Thoracic aorta (tissue), 2 donors: Measurements from ENCODE around the gene YTHDC2. TPM values are rescaled to one million over a fixed set of nuclear protein-coding genes. Genes with fewer than 3 reads are reported as not detected.

ENCODE experiments used
- ATAC-seq: fragments of 150-250 bp; one replicate; pipeline ENCODE4 v1.8.0; 2017; ENCODE audit warnings: low read depth; ENCODE audit not compliant: insufficient number of reproducible peaks, low FRiP score
- DNase-seq: peaks from one replicate; pipeline ENCODE4 v3.0.0-alpha.2; 2020; ENCODE audit warnings: low spot score
- H3K27ac ChIP-seq, 2 donors: fragments of 200-600 bp; sonication (generic); 1 replicate in 1 of 2; 2 replicates in 1 of 2; pipeline ENCODE4 v1.5.1; 2016; ENCODE audit warnings: mild to moderate bottlenecking in 2 of 2, moderate library complexity in 2 of 2
- H3K27me3 ChIP-seq: fragments of 200-600 bp; sonication (generic); replicated peaks from 2 replicates; pipeline ENCODE4 v1.6.0; 2016; ENCODE audit warnings: mild to moderate bottlenecking; ENCODE audit not compliant: insufficient read depth
- H3K36me3 ChIP-seq: fragments of 200-600 bp; sonication (generic); one replicate; pipeline ENCODE4 v1.5.1; 2016
- H3K4me1 ChIP-seq, 2 donors: fragments of 200-600 bp; sonication (generic); 1 replicate in 1 of 2; 2 replicates in 1 of 2; pipeline versions ENCODE4 v1.5.1 to v1.6.0; 2016; ENCODE audit warnings: low read depth in 2 of 2, mild to moderate bottlenecking in 1 of 2; ENCODE audit not compliant: control insufficient read depth in 1 of 2
- H3K4me3 ChIP-seq: fragments of 200-600 bp; sonication (generic); 2 replicates; pipeline ENCODE4 v1.5.1; 2016; ENCODE audit warnings: mild to moderate bottlenecking
- H3K9me3 ChIP-seq: fragments of 200-600 bp; sonication (generic); 2 replicates; pipeline ENCODE4 v1.5.1; 2016
- total RNA-seq, 2 donors: library from RNA; depleted of rRNA; stranded (reverse); fragments of >200 nt; gene quantifications; one replicate each; pipeline versions ENCODE4 v1.1.0 to v1.2.3, GENCODE V29; 2016
- TF ChIP-seq, protein P1 (sequence below): fragments of 200-600 bp; sonication (generic); IDR thresholded peaks from one replicate; pipeline ENCODE4 v1.5.1; 2019; ENCODE audit warnings: antibody characterized with exemption

Gene YTHDC2
- total RNA-seq, 2 donors from 2014 or later: 30.3 to 38.9 TPM

DNA sequence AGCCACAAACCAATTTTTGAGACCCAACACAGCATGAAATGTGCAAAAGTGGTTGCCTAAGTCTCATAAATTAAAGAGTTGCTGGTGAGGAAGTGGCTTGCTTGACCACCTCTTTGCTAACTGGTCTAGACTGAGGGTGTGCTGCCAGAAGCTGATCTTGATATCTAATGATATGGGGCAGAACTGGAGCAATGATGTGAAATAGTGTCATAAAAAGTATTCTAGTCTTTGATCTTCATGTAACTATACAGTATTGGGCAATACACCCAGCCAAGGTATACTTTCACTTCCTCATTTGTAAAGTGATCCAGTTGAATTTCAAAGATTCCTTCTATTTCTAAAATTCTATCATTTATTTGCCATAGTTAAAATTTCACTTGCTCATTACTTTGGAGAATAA lies 5.9 kb upstream of the YTHDC2 start:
- Histone ChIP-seq H3K36me3 (no peaks in the 10 kb centered on the region), H3K4me1 (no peaks in the 10 kb centered on the region), H3K27ac (no peak overlapping the region), H3K4me3 (no peak overlapping the region), H3K9me3 (no peaks in the 10 kb centered on the region), H3K27me3 (no peaks in the 10 kb centered on the region)
- no peak for DNase-seq
- no peak for ATAC-seq
- TF ChIP-seq, protein P1, sequence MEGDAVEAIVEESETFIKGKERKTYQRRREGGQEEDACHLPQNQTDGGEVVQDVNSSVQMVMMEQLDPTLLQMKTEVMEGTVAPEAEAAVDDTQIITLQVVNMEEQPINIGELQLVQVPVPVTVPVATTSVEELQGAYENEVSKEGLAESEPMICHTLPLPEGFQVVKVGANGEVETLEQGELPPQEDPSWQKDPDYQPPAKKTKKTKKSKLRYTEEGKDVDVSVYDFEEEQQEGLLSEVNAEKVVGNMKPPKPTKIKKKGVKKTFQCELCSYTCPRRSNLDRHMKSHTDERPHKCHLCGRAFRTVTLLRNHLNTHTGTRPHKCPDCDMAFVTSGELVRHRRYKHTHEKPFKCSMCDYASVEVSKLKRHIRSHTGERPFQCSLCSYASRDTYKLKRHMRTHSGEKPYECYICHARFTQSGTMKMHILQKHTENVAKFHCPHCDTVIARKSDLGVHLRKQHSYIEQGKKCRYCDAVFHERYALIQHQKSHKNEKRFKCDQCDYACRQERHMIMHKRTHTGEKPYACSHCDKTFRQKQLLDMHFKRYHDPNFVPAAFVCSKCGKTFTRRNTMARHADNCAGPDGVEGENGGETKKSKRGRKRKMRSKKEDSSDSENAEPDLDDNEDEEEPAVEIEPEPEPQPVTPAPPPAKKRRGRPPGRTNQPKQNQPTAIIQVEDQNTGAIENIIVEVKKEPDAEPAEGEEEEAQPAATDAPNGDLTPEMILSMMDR: no peak

DNA sequence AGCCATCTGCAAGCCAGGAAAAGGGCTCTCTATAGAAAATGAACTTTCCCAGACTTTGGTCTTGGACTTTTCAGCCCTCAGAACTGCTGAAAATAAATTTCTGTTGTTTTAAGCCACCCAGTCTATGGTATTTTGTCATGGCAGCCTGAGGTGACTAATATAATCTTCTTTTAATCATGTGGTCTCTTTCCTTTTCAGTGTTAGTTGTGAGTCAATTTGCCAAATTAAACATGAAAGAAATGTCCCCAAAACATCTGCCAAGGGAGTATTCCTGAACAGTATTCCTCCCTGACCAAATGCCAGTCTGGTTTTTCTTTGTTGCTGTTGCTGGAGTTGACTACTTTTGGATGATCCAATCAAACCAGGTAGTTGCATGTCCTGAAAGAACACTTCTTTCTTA lies 4.7 kb upstream of the YTHDC2 start:
- H3K27ac ChIP-seq: no peak overlapping the region
- H3K4me3 ChIP-seq: no peak overlapping the region
- peaks cover 0 to 6% of the 10 kb centered on the region in 2 donors for H3K4me1 ChIP-seq
- H3K27me3 ChIP-seq: no peaks in the 10 kb centered on the region
- DNase-seq: no peak
- ATAC-seq: no peak
- TF ChIP-seq, protein P1: no peak
- no peaks in the 10 kb centered on the region for H3K36me3 ChIP-seq
- H3K9me3 ChIP-seq: no peaks in the 10 kb centered on the region

DNA sequence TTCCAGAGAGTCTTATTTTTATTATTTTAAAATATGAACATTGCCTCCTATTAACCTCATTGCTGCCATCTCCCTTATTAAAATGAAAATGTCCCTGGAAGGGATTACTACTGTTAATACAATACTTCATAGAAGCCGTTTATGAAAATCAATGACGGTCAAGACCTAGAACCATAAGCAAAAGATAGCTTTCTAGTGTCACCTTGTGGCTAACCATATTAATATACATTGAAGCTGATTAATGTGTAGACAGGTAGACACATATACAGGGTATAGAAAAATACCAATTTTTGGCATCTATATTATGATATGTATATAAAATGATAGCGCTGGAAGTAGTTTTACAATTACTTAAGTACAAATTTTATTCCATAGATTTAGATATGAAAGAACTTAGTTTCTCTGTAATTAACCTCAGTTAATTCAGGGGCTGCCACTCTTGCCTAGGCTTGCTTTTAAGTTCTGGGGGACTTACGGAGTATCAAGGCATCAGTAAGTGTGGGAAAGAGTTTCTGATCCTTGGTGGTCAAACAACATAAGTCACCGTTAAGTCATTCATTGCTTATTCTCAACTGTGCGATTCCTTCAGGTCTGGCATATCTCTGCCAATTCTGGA lies 2.5 kb upstream of the YTHDC2 start:
- Histone ChIP-seq H3K9me3 (no peaks in the 10 kb centered on the region), H3K27me3 (no peaks in the 10 kb centered on the region), H3K4me1 (peaks cover 3 to 19% of the 10 kb centered on the region in 2 donors), H3K36me3 (no peaks in the 10 kb centered on the region), H3K27ac (no peak overlapping the region), H3K4me3 (no peak overlapping the region)
- TF ChIP-seq, protein P1: peak; percentile 21
- no peak for DNase-seq
- no peak for ATAC-seq

DNA sequence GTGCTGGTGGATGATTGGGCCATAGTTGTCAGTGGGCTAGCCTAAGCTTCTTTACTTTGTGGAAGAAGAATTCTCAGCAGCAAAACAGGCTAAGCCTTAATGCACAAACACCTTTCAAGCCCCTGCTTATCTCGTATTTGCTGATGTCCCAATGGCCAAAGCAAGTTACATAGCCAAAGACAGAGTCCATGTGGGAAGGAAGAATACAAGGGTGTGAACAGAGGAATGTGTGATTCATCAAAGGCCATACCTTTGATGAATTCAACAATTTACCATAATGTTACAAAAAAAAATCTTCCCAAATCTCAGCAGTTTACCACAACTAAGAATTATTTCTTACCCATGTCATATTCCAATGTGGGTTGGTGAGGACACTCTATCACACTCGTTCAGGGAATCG lies 1.2 kb upstream of the YTHDC2 start:
- TF ChIP-seq, protein P1: no peak
- no peaks in the 10 kb centered on the region for H3K36me3 ChIP-seq
- DNase-seq: no peak
- no peak overlapping the region for H3K27ac ChIP-seq
- H3K27me3 ChIP-seq: no peaks in the 10 kb centered on the region
- H3K9me3 ChIP-seq: no peaks in the 10 kb centered on the region
- no peak overlapping the region for H3K4me3 ChIP-seq
- peaks cover 3 to 19% of the 10 kb centered on the region in 2 donors for H3K4me1 ChIP-seq
- no peak for ATAC-seq

DNA sequence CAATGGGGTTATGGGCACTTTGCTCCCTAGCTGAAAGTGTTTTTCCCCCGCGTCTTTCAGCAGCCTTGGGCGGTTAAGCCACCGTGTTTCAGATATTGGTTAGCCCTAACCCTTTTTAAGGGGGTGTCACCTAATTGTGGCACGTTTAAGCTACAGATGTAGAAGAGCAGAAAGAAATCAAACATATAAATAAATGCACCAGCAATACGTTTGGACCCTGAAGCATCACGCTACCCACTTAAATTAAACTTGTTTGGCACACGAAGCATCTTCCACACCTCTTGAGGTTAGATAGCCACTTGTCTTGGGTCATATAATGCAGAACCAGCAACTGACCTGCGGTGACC lies 768 bp downstream of the YTHDC2 start:
- H3K27ac ChIP-seq: peak overlapping the region; percentile 82 to 91
- DNase-seq (no peak), ATAC-seq (no peak)
- TF ChIP-seq, protein P1: no peak
- H3K27me3 ChIP-seq: no peaks in the 10 kb centered on the region
- peaks cover 3 to 19% of the 10 kb centered on the region in 2 donors for H3K4me1 ChIP-seq
- H3K36me3 ChIP-seq: no peaks in the 10 kb centered on the region
- no peaks in the 10 kb centered on the region for H3K9me3 ChIP-seq
- peak overlapping the region; percentile 84 for H3K4me3 ChIP-seq
